DND-41 (cell line): ENCODE data around the gene SLC9A4.

ENCODE experiments used
- CTCF ChIP-seq: IDR thresholded peaks from 2 replicates; pipeline ENCODE4 v1.5.1; 2012; ENCODE audit warnings: borderline replicate concordance, low read length, moderate library complexity, mild to moderate bottlenecking; ENCODE audit not compliant: poor library complexity, severe bottlenecking; ENCODE audit errors: extremely low read depth
- EZH2 ChIP-seq: IDR thresholded peaks from 3 replicates; pipeline ENCODE4 v1.6.1; 2012; ENCODE audit warnings: borderline replicate concordance, low read depth, mild to moderate bottlenecking, moderate library complexity, low read length, inconsistent platforms; ENCODE audit not compliant: severe bottlenecking

- TF ChIP-seq EZH2 (no peak), CTCF (no peak)
Observed at GRCh38 chr2:102549027-102549426, 76.0 kb downstream of the SLC9A4 start.
